Activated CD8-positive, alpha-beta memory T cell treated with anti-CD3 and anti-CD28 coated beads for 1 hour (primary cell): ENCODE measurements around the gene DNM3.

Experiments
- DNase-seq, 2 donors: peaks; one replicate each; pipeline ENCODE4 v3.0.0-alpha.2; 2020; ENCODE audit warnings: low read depth in 1 of 2; ENCODE audit errors: extremely low read depth in 1 of 2

The DNM3 gene

GRCh38 chr1:172442404-172442803 lies 601.1 kb downstream of the DNM3 start:
- DNase-seq = no peak

- DNase-seq = no peak
Observed at GRCh38 chr1:172442843-172443565, 601.7 kb downstream of the DNM3 start.

GRCh38 chr1:172443666-172444453 lies 602.6 kb downstream of the DNM3 start, which contains the start of gene PIGC:
Gene PIGC (minus strand): TSS chr1:172444069. CDS start chr1:172442622, 1,447 bp downstream.
- peak; percentile 85 to 86 for DNase-seq

- DNase-seq = no peak
Observed at GRCh38 chr1:172446547-172446946, 605.2 kb downstream of the DNM3 start.

- no peak for DNase-seq
Observed at GRCh38 chr1:172447641-172448040, 606.3 kb downstream of the DNM3 start.

GRCh38 chr1:172448995-172449584 lies 607.8 kb downstream of the DNM3 start:
- no peak for DNase-seq

GRCh38 chr1:172449585-172450523 lies 608.6 kb downstream of the DNM3 start:
- no peak for DNase-seq

- DNase-seq = no peak
Observed at GRCh38 chr1:172450524-172450885, 609.2 kb downstream of the DNM3 start.

GRCh38 chr1:172451002-172451443 lies 609.7 kb downstream of the DNM3 start:
- no peak for DNase-seq

- DNase-seq = no peak
Observed at GRCh38 chr1:172452536-172453152, 611.3 kb downstream of the DNM3 start.

- no peak for DNase-seq
Observed at GRCh38 chr1:172453153-172453545, 611.9 kb downstream of the DNM3 start.

GRCh38 chr1:172453607-172454006 lies 612.3 kb downstream of the DNM3 start:
- DNase-seq = no peak

GRCh38 chr1:172455451-172455850 lies 614.2 kb downstream of the DNM3 start:
- DNase-seq = no peak

- no peak for DNase-seq
Observed at GRCh38 chr1:172456344-172456769, 615.1 kb downstream of the DNM3 start.

GRCh38 chr1:172457479-172458130 lies 616.3 kb downstream of the DNM3 start:
- DNase-seq = no peak

- no peak for DNase-seq
Observed at GRCh38 chr1:172460177-172460576, 618.9 kb downstream of the DNM3 start.

- DNase-seq = no peak
Observed at GRCh38 chr1:172460887-172461315, 619.6 kb downstream of the DNM3 start.
